ENCODE measurements around the gene SMARCAD1. TPM values are rescaled to one million over a fixed set of nuclear protein-coding genes. Genes with fewer than 3 reads are reported as not detected.

Gene SMARCAD1
- total and polyA plus RNA-seq, 9 of the 15 experiments (the other 6 are each of a cell fraction or from before 2014, with no cell fraction given), result 11.2 to 52.2 (median 34.6) TPM

GRCh38 chr4:94298725-94299252 is 91.1 kb downstream of the SMARCAD1 start (continued):
- TF ChIP-seq FOXA3 (CRISPR knock-in tag; conservative IDR thresholded peaks at IDR 0.05 in 1 of 2, IDR thresholded peaks at IDR 0.05 in 1 of 2), result peak; percentile 85 to 98
- peak; percentile 60 for TF ChIP-seq GATA2 (CRISPR knock-in tag; IDR thresholded peaks at IDR 0.05)
- TF ChIP-seq TRIM24 (IDR thresholded peaks at IDR 0.05), result peak; percentile 43 to 50; a peak in 2 of 4 replicates
- TF ChIP-seq TFE3 (CRISPR knock-in tag; IDR thresholded peaks at IDR 0.05), result no peak
- TF ChIP-seq ZNF511 (CRISPR knock-in tag; IDR thresholded peaks at IDR 0.05), result no peak
- TF ChIP-seq FOXA1 (IDR thresholded peaks at IDR 0.05; ENCODE audit: borderline replicate concordance), result peak; percentile 50; the same call in 1 of the 2 replicates
- TF ChIP-seq TSHZ1 (CRISPR knock-in tag; IDR thresholded peaks at IDR 0.05), result no peak
- no peak for TF ChIP-seq E2F8 (IDR thresholded peaks at IDR 0.05; ENCODE audit: low read depth, partially characterized antibody)
- TF ChIP-seq SIN3A (IDR thresholded peaks at IDR 0.05; ENCODE audit: borderline replicate concordance in 2 of 2, control insufficient read depth in 1 of 2, low read depth in 2 of 2, low read length in 2 of 2), result no peak
- 0 out of 2 replicates have a peak, but pooled peaks have one; percentile 36 for TF ChIP-seq LEF1 (IDR thresholded peaks at IDR 0.05)
- TF ChIP-seq SETDB1 (IDR thresholded peaks at IDR 0.05; ENCODE audit: low read length), result no peak
- no peak for TF ChIP-seq ZNF830 (CRISPR knock-in tag; IDR thresholded peaks at IDR 0.05)
- no peak for TF ChIP-seq PREB (CRISPR knock-in tag; IDR thresholded peaks at IDR 0.05)
- TF ChIP-seq ZNF124 (CRISPR knock-in tag; IDR thresholded peaks at IDR 0.05), result no peak
- no peak for TF ChIP-seq IFI16 (CRISPR knock-in tag; IDR thresholded peaks at IDR 0.05)
- TF ChIP-seq TSC22D4 (tag; IDR thresholded peaks at IDR 0.05), result no peak
- no peak for TF ChIP-seq RBM34 (IDR thresholded peaks at IDR 0.05; ENCODE audit: borderline replicate concordance, insufficient read depth, low read length)
- no peak for TF ChIP-seq RFX1 (IDR thresholded peaks at IDR 0.05)
- no peak for TF ChIP-seq ZNF696 (CRISPR knock-in tag; conservative IDR thresholded peaks at IDR 0.05)

Data from K562 (cell line).